Cardiac fibroblast (primary cell): Measurements from ENCODE around the gene JMJD1C.

Experiments
- DNase-seq, 2 donors: peaks; one replicate each; pipeline versions ENCODE4 v3.0.0 to v3.0.0-alpha.2; 2010; ENCODE audit warnings: low read depth in 2 of 2
- H3K4me3 ChIP-seq, 2 donors: replicated peaks in 1 of 2; 1 replicate in 1 of 2; 2 replicates in 1 of 2; pipeline ENCODE4 v1.5.1; 2011; ENCODE audit warnings: low read depth in 2 of 2, low read length in 2 of 2, mild to moderate bottlenecking in 2 of 2, moderate library complexity in 1 of 2
- CTCF ChIP-seq: IDR thresholded peaks from one replicate; pipeline ENCODE4 v1.5.1; 2011; ENCODE audit warnings: low read depth, mild to moderate bottlenecking, low read length, inconsistent platforms

The JMJD1C gene

GRCh38 chr10:63481815-63482421 is 16.1 kb upstream of the JMJD1C start:
- no peak overlapping the region for H3K4me3 ChIP-seq
- peak; percentile 36 to 54 for DNase-seq
- no peak for TF ChIP-seq CTCF

- TF ChIP-seq CTCF, result no peak
- no peak overlapping the region for H3K4me3 ChIP-seq
- DNase-seq, result no peak
Measured at GRCh38 chr10:63480237-63480636, 14.5 kb upstream of the JMJD1C start.

- H3K4me3 ChIP-seq, result no peak overlapping the region
- DNase-seq, result no peak
- TF ChIP-seq CTCF, result no peak
Measured at GRCh38 chr10:63478564-63478963, 12.8 kb upstream of the JMJD1C start.

GRCh38 chr10:63477927-63478326 is 12.2 kb upstream of the JMJD1C start:
- no peak for TF ChIP-seq CTCF
- no peak for DNase-seq
- H3K4me3 ChIP-seq, result no peak overlapping the region

GRCh38 chr10:63474488-63474887 is 8.7 kb upstream of the JMJD1C start:
- no peak for DNase-seq
- TF ChIP-seq CTCF, result no peak
- no peak overlapping the region for H3K4me3 ChIP-seq

- H3K4me3 ChIP-seq, result no peak overlapping the region
- no peak for TF ChIP-seq CTCF
- no peak for DNase-seq
Measured at GRCh38 chr10:63470928-63471327, 5.2 kb upstream of the JMJD1C start.

- no peak for DNase-seq
- H3K4me3 ChIP-seq, result no peak overlapping the region
- no peak for TF ChIP-seq CTCF
Measured at GRCh38 chr10:63468947-63469346, 3.2 kb upstream of the JMJD1C start.
